SJSA1 (cell line): ENCODE results near the gene CFAP99. TPM values are rescaled to one million over a fixed set of nuclear protein-coding genes. Genes with fewer than 3 reads are reported as not detected.
"Not testable (repeated sequence)": the region's sequence is repeated elsewhere in the genome, so short reads cannot be mapped to it uniquely, and the experiment has no call there.

Experiments
- DNase-seq, 2 experiments: peaks; one replicate each; pipeline ENCODE4 v3.0.0-alpha.2; 2015 to 2020; ENCODE audit warnings: low spot score in 2 of 2, low read depth in 1 of 2
- H3K27ac ChIP-seq: fragments of 250-450 bp; sonication (Bioruptor Pico); 2 replicates; pipeline ENCODE4 v1.5.1; 2020; ENCODE audit warnings: mild to moderate bottlenecking, moderate library complexity
- H3K27me3 ChIP-seq: fragments of 250-450 bp; sonication (Bioruptor Pico); replicated peaks from 2 replicates; pipeline ENCODE4 v1.5.1; 2020; ENCODE audit warnings: mild to moderate bottlenecking, moderate library complexity
- H3K36me3 ChIP-seq: fragments of 250-450 bp; sonication (Bioruptor Pico); 2 replicates; pipeline ENCODE4 v1.5.1; 2020; ENCODE audit warnings: mild to moderate bottlenecking
- H3K4me1 ChIP-seq: fragments of 250-450 bp; sonication (Bioruptor Pico); replicated peaks from 2 replicates; pipeline ENCODE4 v1.6.1; 2021; ENCODE audit warnings: mild to moderate bottlenecking
- H3K4me3 ChIP-seq: fragments of 250-450 bp; sonication (Bioruptor Pico); 2 replicates; pipeline ENCODE4 v1.5.1; 2020; ENCODE audit warnings: mild to moderate bottlenecking
- H3K9me3 ChIP-seq: fragments of 250-450 bp; sonication (Bioruptor Pico); replicated peaks from 2 replicates; pipeline ENCODE4 v1.5.1; 2020; ENCODE audit warnings: mild to moderate bottlenecking
- total RNA-seq: library from RNA; depleted of rRNA; stranded (reverse); fragments of >200 nt; shearing (Covaris generic); gene quantifications from 2 replicates; pipeline ENCODE4 v1.2.3, GENCODE V29; 2014; rRNA removed

Gene CFAP99
- not detected in 2 replicates for total RNA-seq

GRCh38 chr4:2418650-2419571 lies at the start of gene CFAP99:
CFAP99 (plus strand) TSS chr4:2418955.
- peak; percentile 52 to 89 for DNase-seq
- Histone ChIP-seq H3K4me1 (peaks cover 20% of the 10 kb centered on the region), H3K9me3 (no peaks in the 10 kb centered on the region), H3K27ac (no peak within 1 kb of the TSS), H3K27me3 (peaks cover 25% of the 10 kb centered on the region), H3K36me3 (no peaks in the 10 kb centered on the region), H3K4me3 (peak within 1 kb of the TSS; percentile 35)

GRCh38 chr4:2370597-2371320 lies 48.0 kb upstream of the CFAP99 start:
- H3K4me3 ChIP-seq, result no peak overlapping the region
- H3K36me3 ChIP-seq, result no peaks in the 10 kb centered on the region
- no peaks in the 10 kb centered on the region for H3K9me3 ChIP-seq
- H3K4me1 ChIP-seq, result no peaks in the 10 kb centered on the region
- H3K27ac ChIP-seq, result no peak overlapping the region
- no peaks in the 10 kb centered on the region for H3K27me3 ChIP-seq
- DNase-seq, result no peak

- Histone ChIP-seq H3K36me3 (no peaks in the 10 kb centered on the region), H3K4me3 (no peak overlapping the region), H3K27ac (no peak overlapping the region), H3K27me3 (no peaks in the 10 kb centered on the region), H3K4me1 (no peaks in the 10 kb centered on the region), H3K9me3 (no peaks in the 10 kb centered on the region)
- no peak for DNase-seq
These were observed 46.8 kb upstream of the CFAP99 start for GRCh38 chr4:2371765-2372487.

- no peak overlapping the region for H3K27ac ChIP-seq
- H3K9me3 ChIP-seq, result no peaks in the 10 kb centered on the region
- H3K4me3 ChIP-seq, result no peak overlapping the region
- H3K4me1 ChIP-seq, result no peaks in the 10 kb centered on the region
- DNase-seq, result no peak
- H3K27me3 ChIP-seq, result no peaks in the 10 kb centered on the region
- H3K36me3 ChIP-seq, result no peaks in the 10 kb centered on the region
These were observed 46.2 kb upstream of the CFAP99 start for GRCh38 chr4:2372488-2373030.

GRCh38 chr4:2373532-2373931 lies 45.2 kb upstream of the CFAP99 start:
- H3K4me1 ChIP-seq, result no peaks in the 10 kb centered on the region
- DNase-seq, result no peak
- H3K9me3 ChIP-seq, result no peaks in the 10 kb centered on the region
- no peaks in the 10 kb centered on the region for H3K36me3 ChIP-seq
- H3K4me3 ChIP-seq, result no peak overlapping the region
- no peak overlapping the region for H3K27ac ChIP-seq
- no peaks in the 10 kb centered on the region for H3K27me3 ChIP-seq

GRCh38 chr4:2375427-2375826 lies 43.3 kb upstream of the CFAP99 start:
- Histone ChIP-seq H3K27me3 (no peaks in the 10 kb centered on the region), H3K36me3 (no peaks in the 10 kb centered on the region), H3K4me1 (no peaks in the 10 kb centered on the region), H3K4me3 (no peak overlapping the region), H3K9me3 (no peaks in the 10 kb centered on the region), H3K27ac (no peak overlapping the region)
- no peak for DNase-seq

- no peaks in the 10 kb centered on the region for H3K36me3 ChIP-seq
- no peaks in the 10 kb centered on the region for H3K9me3 ChIP-seq
- no peaks in the 10 kb centered on the region for H3K4me1 ChIP-seq
- H3K27ac ChIP-seq, result no peak overlapping the region
- DNase-seq, result no peak
- H3K4me3 ChIP-seq, result no peak overlapping the region
- H3K27me3 ChIP-seq, result no peaks in the 10 kb centered on the region
These were observed 41.5 kb upstream of the CFAP99 start for GRCh38 chr4:2377241-2377640.

GRCh38 chr4:2378401-2378800 lies 40.4 kb upstream of the CFAP99 start:
- no peak overlapping the region for H3K4me3 ChIP-seq
- no peaks in the 10 kb centered on the region for H3K36me3 ChIP-seq
- H3K4me1 ChIP-seq, result no peaks in the 10 kb centered on the region
- DNase-seq, result no peak
- no peaks in the 10 kb centered on the region for H3K27me3 ChIP-seq
- H3K9me3 ChIP-seq, result no peaks in the 10 kb centered on the region
- no peak overlapping the region for H3K27ac ChIP-seq

GRCh38 chr4:2378898-2379297 lies 39.9 kb upstream of the CFAP99 start:
- H3K36me3 ChIP-seq, result no peaks in the 10 kb centered on the region
- no peak overlapping the region for H3K4me3 ChIP-seq
- no peaks in the 10 kb centered on the region for H3K27me3 ChIP-seq
- no peak for DNase-seq
- no peak overlapping the region for H3K27ac ChIP-seq
- no peaks in the 10 kb centered on the region for H3K4me1 ChIP-seq
- no peaks in the 10 kb centered on the region for H3K9me3 ChIP-seq

- H3K27me3 ChIP-seq, H3K36me3 ChIP-seq, DNase-seq, H3K9me3 ChIP-seq, H3K27ac ChIP-seq, H3K4me3 ChIP-seq, H3K4me1 ChIP-seq: not testable (repeated sequence)
These were observed 38.2 kb upstream of the CFAP99 start for GRCh38 chr4:2380589-2380988.

GRCh38 chr4:2382769-2383202 lies 36.0 kb upstream of the CFAP99 start:
- DNase-seq, H3K36me3 ChIP-seq, H3K4me1 ChIP-seq, H3K9me3 ChIP-seq, H3K27ac ChIP-seq, H3K27me3 ChIP-seq, H3K4me3 ChIP-seq: not testable (repeated sequence)

GRCh38 chr4:2383220-2383631 lies 35.5 kb upstream of the CFAP99 start:
- not testable (repeated sequence) for H3K27me3 ChIP-seq, H3K27ac ChIP-seq, H3K4me3 ChIP-seq, H3K36me3 ChIP-seq, DNase-seq, H3K9me3 ChIP-seq, H3K4me1 ChIP-seq

- Histone ChIP-seq H3K9me3 (no peaks in the 10 kb centered on the region), H3K27ac (no peak overlapping the region), H3K36me3 (no peaks in the 10 kb centered on the region), H3K4me3 (no peak overlapping the region), H3K27me3 (no peaks in the 10 kb centered on the region), H3K4me1 (no peaks in the 10 kb centered on the region)
- DNase-seq, result no peak
These were observed 35.0 kb upstream of the CFAP99 start for GRCh38 chr4:2383760-2384159.
